Keratinocyte (primary cell): ENCODE measurements around the gene ZDHHC3.

Source experiments
- EZH2 ChIP-seq: IDR thresholded peaks from one replicate; pipeline ENCODE4 v1.6.1; 2012; ENCODE audit warnings: inconsistent platforms, mild to moderate bottlenecking, low read length, moderate library complexity
- TF ChIP-seq, protein P1 (sequence below), 3 experiments: IDR thresholded peaks in 1 of 3; conservative IDR thresholded peaks in 1 of 3; optimal IDR thresholded peaks in 1 of 3; 2 replicates in 2 of 3; 3 replicates in 1 of 3; pipeline versions ENCODE3 to v1.5.1; 2011; ENCODE audit warnings: low read length in 3 of 3, mild to moderate bottlenecking in 3 of 3, moderate library complexity in 2 of 3, control low read depth in 1 of 3, inconsistent platforms in 1 of 3; ENCODE audit not compliant: insufficient read depth in 2 of 3; ENCODE audit errors: extremely low read depth in 1 of 3

DNA sequence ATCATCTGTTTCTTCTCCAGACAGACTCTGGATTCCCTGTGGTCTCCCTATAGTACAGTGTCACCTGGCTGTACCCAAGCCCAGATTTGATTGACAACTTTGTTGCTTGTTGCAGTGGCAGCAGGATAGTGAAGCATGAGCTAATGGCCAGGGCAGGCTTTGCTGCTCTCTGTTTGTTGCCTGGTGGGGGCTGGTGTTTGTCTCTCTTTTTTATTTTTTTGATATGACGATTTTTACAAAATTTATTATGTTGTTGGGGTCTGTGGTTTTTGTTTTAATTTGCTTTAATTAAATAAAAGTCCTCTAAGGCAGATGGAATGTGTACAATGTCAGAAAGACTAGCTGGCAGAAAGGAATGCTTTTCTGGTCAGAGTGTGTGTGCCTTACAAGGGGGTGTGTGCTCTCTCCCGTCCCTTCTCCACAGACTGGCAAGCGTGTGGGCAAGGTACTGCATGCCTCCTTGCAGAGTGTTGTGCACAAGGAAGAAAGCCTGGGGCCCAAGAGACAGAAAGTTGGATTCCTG lies 34.9 kb upstream of the ZDHHC3 start:
- TF ChIP-seq, protein P1, sequence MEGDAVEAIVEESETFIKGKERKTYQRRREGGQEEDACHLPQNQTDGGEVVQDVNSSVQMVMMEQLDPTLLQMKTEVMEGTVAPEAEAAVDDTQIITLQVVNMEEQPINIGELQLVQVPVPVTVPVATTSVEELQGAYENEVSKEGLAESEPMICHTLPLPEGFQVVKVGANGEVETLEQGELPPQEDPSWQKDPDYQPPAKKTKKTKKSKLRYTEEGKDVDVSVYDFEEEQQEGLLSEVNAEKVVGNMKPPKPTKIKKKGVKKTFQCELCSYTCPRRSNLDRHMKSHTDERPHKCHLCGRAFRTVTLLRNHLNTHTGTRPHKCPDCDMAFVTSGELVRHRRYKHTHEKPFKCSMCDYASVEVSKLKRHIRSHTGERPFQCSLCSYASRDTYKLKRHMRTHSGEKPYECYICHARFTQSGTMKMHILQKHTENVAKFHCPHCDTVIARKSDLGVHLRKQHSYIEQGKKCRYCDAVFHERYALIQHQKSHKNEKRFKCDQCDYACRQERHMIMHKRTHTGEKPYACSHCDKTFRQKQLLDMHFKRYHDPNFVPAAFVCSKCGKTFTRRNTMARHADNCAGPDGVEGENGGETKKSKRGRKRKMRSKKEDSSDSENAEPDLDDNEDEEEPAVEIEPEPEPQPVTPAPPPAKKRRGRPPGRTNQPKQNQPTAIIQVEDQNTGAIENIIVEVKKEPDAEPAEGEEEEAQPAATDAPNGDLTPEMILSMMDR (optimal IDR thresholded peaks at IDR 0.05 in 1 of 3, IDR thresholded peaks at IDR 0.05 in 1 of 3, conservative IDR thresholded peaks at IDR 0.05 in 1 of 3; ENCODE audit: extremely low read depth in 1 of 3, insufficient read depth in 2 of 3, low read length in 3 of 3) = no peak
- TF ChIP-seq EZH2 = no peak
